SU-DHL-6 (cell line): Measurements from ENCODE around the gene RPL18A.

Experiments
- CTCF ChIP-seq: fragments of 200-600 bp; sonication (generic); IDR thresholded peaks from one replicate; pipeline ENCODE4 v1.5.1; 2017; ENCODE audit warnings: antibody characterized with exemption, mild to moderate bottlenecking, low read length, moderate library complexity; ENCODE audit not compliant: insufficient read depth, poor library complexity, severe bottlenecking
- EZH2phosphoT487 ChIP-seq: fragments of 200-600 bp; sonication (generic), shearing (Covaris generic); conservative IDR thresholded peaks from 2 replicates; pipeline ENCODE4 v1.6.1; 2018; ENCODE audit warnings: mild to moderate bottlenecking, antibody characterized with exemption, low read length, moderate library complexity, mixed read lengths

DNA sequence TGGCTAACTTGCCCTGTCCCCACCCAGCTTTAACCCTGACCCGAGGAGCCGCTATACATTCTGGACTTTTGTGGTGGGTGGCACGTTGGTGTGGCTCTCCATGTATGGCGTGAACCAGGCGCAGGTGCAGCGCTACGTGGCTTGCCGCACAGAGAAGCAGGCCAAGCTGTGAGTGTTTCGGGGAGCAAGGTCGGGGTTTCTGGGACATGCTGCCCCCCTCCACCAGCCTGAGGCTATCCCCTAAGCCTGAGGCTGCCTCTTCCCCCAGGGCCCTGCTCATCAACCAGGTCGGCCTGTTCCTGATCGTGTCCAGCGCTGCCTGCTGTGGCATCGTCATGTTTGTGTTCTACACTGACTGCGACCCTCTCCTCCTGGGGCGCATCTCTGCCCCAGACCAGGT is 18.0 kb downstream of the RPL18A start:
- no peak for TF ChIP-seq CTCF
- TF ChIP-seq EZH2phosphoT487, result no peak
